Adrenal gland (tissue), 12 donors: Measurements from ENCODE around the gene PI4K2B. TPM values are rescaled to one million over a fixed set of nuclear protein-coding genes. Genes with fewer than 3 reads are reported as not detected.
"Not testable (repeated sequence)": the region's sequence is repeated elsewhere in the genome, so short reads cannot be mapped to it uniquely, and the experiment has no call there.

Source experiments
- DNase-seq, 7 donors: peaks; one replicate each; pipeline ENCODE4 v3.0.0-alpha.2; 2019 to 2020
- H3K27ac ChIP-seq, 5 donors: fragments of 200-600 bp; sonication (generic) in 4 of 5; 1 replicate in 3 of 5; 2 replicates in 2 of 5; pipeline versions ENCODE4 v1.5.1 to v1.8.0; 2016 to 2020; ENCODE audit warnings: mild to moderate bottlenecking in 1 of 5
- H3K27me3 ChIP-seq: fragments of 200-600 bp; 2 replicates; pipeline ENCODE4 v1.8.0; 2021
- H3K36me3 ChIP-seq, 2 donors: fragments of 200-600 bp; replicated peaks in 1 of 2; 1 replicate in 1 of 2; 2 replicates in 1 of 2; pipeline versions ENCODE4 v1.5.1 to v1.8.0; 2018 to 2022
- H3K4me1 ChIP-seq, 2 donors: fragments of 200-600 bp; replicated peaks in 1 of 2; 1 replicate in 1 of 2; 2 replicates in 1 of 2; pipeline versions ENCODE4 v1.5.1 to v1.8.0; 2018 to 2021
- H3K4me3 ChIP-seq, 4 donors: fragments of 200-600 bp; sonication (generic) in 3 of 4; one replicate each; pipeline ENCODE4 v1.5.1; 2016 to 2018
- H3K9me3 ChIP-seq, 3 donors: fragments of 200-600 bp; sonication (generic) in 1 of 3; replicated peaks in 1 of 3; 1 replicate in 2 of 3; 2 replicates in 1 of 3; pipeline versions ENCODE4 v1.5.1 to v1.8.0; 2016 to 2021
- POLR2A ChIP-seq, 2 donors: fragments of 450-650 bp; IDR thresholded peaks; one replicate each; pipeline ENCODE4 v1.6.1; 2017; ENCODE audit warnings: antibody characterized with exemption in 2 of 2, mild to moderate bottlenecking in 2 of 2, moderate library complexity in 1 of 2
- WGBS, 4 donors: extraction: QIAGEN DNeasy Blood & Tissue Kit in 2 of 4; methylation state at CpG; one replicate each; pipeline versions ENCODE4 v1.1.5 to v1.1.7; 2013 to 2017; 5-methylcytosine and 5-hydroxymethylcytosine counted together
- intact Hi-C, 2 donors: fragments of 100-400 bp; cut with DNase I; formaldehyde crosslinking; loops; one replicate each; pipeline versions ENCODE4 v1.14.1 to v1.15.0; 2022 to 2023
- polyA plus RNA-seq, 3 donors: library from polyadenylated mRNA; stranded (reverse); fragments of 200-250 nt in 2 of 3; fragments of 350-450 nt in 1 of 3; fragmentation: Illumina TruSeq in 1 of 3; extraction: RNeasy Lipid Tissue Mini Kit (QIAGEN cat#74804) in 1 of 3; gene quantifications; one replicate each; pipeline ENCODE4 v1.2.3, GENCODE V29; 2013 to 2014
- total RNA-seq, 9 donors: library from RNA; depleted of rRNA in 4 of 9; stranded (reverse); fragments of >200 nt in 4 of 9; fragments of 120-200 nt in 1 of 9; fragmentation: NEBNext Ultra II Directional in 1 of 9; extraction: Animal tissue kit (Norgen Biotek cat#: 25700) in 1 of 9; gene quantifications; one replicate each; pipeline versions ENCODE4 v1.1.0 to v1.2.4, GENCODE V29; 2013 to 2023
- TF ChIP-seq, protein P1 (sequence below), 6 experiments: fragments of 450-650 bp in 4 of 6; fragments of 200-600 bp in 2 of 6; sonication (generic) in 1 of 6; IDR thresholded peaks; 1 replicate in 5 of 6; 2 replicates in 1 of 6; pipeline versions ENCODE4 v1.5.1 to v1.8.0; 2016 to 2021; ENCODE audit warnings: antibody characterized with exemption in 6 of 6, mild to moderate bottlenecking in 2 of 6, moderate library complexity in 1 of 6
- donor health status: healthy with polysubstance abuse.
- donor health status: Bipolar disorder and iron deficiency.
- donor health status: DM: yes; HTN: yes; CAD: no.
- donor health status: DM: no; HTN: no; CAD: no.
- donor health status: DM: no; HTN: no; CAD: no.
- donor health status: DM: yes; HTN: yes; CAD: no.

The PI4K2B gene
- total and polyA plus RNA-seq, 12 donors = 4.6 to 29.3 (median 13.6) TPM

DNA sequence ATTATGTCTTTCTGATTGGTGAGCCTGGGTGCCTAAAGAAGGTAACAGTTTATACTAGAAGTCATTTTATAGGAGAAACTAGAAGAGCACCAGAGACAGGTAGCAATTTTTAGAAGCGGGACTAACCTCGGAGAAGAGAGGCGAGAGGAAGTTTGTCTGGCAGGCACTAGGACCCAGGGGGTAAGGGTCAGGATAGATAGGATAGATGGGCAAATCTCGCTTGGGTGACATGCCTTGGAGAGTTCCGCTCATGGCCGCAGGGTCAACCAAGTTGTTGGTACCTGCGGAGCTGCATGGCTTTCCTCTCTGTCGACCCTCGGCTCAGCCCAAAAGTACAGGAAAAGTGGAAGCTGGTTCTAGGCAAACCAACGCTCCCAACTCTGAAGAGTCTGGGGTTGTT lies 11.3 kb downstream of the PI4K2B start:
- DNase-seq = no peak
- no peak overlapping the region for H3K4me3 ChIP-seq
- H3K9me3 ChIP-seq = no peaks in the 10 kb centered on the region
- 98 to 99% (median 98%) methylated on average over 10 of the region's 10 CpGs for WGBS, 4 donors
- no peaks in the 10 kb centered on the region for H3K4me1 ChIP-seq
- H3K27me3 ChIP-seq = no peaks in the 10 kb centered on the region
- TF ChIP-seq, protein P1, sequence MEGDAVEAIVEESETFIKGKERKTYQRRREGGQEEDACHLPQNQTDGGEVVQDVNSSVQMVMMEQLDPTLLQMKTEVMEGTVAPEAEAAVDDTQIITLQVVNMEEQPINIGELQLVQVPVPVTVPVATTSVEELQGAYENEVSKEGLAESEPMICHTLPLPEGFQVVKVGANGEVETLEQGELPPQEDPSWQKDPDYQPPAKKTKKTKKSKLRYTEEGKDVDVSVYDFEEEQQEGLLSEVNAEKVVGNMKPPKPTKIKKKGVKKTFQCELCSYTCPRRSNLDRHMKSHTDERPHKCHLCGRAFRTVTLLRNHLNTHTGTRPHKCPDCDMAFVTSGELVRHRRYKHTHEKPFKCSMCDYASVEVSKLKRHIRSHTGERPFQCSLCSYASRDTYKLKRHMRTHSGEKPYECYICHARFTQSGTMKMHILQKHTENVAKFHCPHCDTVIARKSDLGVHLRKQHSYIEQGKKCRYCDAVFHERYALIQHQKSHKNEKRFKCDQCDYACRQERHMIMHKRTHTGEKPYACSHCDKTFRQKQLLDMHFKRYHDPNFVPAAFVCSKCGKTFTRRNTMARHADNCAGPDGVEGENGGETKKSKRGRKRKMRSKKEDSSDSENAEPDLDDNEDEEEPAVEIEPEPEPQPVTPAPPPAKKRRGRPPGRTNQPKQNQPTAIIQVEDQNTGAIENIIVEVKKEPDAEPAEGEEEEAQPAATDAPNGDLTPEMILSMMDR (IDR thresholded peaks at IDR 0.05) = no peak
- no peak for TF ChIP-seq POLR2A (IDR thresholded peaks at IDR 0.05)
- intact Hi-C loops = no loop called here
- H3K36me3 ChIP-seq = no peaks in the 10 kb centered on the region
- no peak overlapping the region for H3K27ac ChIP-seq

DNA sequence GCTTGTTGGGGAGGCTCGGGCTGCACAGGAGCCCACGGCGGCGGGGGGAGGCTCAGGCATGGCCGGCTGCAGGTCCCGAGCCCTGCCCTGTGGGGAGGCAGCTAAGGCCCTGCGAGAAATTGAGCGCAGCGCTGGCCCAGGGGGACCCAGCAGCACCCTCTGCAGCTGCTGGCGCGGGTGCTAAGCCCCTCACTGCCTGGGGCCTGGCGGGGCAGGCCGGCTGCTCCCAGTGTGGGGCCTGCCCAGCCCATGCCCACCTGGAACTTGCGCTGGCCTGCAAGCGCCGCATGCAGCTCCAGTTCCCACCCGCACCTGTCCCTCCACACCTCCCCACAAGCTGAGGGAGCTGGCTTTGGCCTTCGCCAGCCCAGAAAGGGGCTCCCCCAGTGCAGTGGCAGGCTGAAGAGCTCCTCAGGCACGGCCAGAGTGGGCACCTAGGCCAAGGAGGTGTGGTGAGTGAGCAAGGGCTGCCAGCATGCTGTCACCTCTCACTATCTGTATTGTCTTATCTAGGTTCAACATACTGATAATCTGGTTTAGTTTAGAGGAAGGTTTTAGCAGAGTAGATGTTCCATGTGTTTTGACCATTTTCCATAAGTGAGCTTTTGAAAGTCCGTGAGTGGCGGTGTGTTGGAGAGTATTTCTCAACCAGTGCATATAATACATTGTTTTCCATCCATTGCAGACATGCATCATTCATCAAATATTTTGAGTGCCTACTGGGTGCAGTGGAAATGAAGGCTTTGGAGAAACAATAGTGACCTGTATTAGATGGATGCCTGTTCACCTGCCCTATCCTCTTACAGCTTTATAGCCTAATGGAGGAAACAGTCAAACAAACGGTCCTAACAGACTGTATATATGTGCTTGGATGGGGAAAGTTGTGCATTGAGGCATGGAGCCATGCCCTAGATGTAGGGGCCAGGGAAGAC lies 13.1 kb downstream of the PI4K2B start:
- 89 to 96% (median 92%) methylated on average over 3 to 22 of the region's 22 CpGs for WGBS, 4 donors
- H3K9me3 ChIP-seq = no peaks in the 10 kb centered on the region
- intact Hi-C loops = no loop called here
- no peaks in the 10 kb centered on the region for H3K36me3 ChIP-seq
- no peak overlapping the region for H3K4me3 ChIP-seq
- DNase-seq = no peak
- no peaks in the 10 kb centered on the region for H3K4me1 ChIP-seq
- no peak overlapping the region for H3K27ac ChIP-seq
- TF ChIP-seq POLR2A (IDR thresholded peaks at IDR 0.05) = no peak
- TF ChIP-seq, protein P1 (IDR thresholded peaks at IDR 0.05) = no peak
- H3K27me3 ChIP-seq = no peaks in the 10 kb centered on the region

DNA sequence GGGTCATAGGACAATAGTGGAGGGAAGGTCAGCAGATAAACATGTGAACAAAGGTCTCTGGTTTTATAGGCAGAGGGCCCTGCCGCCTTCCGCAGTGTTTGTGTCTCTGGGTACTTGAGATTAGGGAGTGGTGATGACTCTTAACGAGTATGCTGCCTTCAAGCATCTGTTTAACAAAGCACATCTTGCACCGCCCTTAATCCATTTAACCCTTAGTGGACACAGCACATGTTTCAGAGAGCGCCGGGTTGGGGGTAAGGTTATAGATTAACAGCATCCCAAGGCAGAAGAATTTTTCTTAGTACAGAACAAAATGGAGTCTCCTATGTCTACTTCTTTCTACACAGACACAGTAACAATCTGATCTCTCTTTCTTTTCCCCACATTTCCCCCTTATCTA lies 15.0 kb downstream of the PI4K2B start:
- H3K36me3 ChIP-seq, H3K27ac ChIP-seq, DNase-seq, H3K4me1 ChIP-seq, H3K9me3 ChIP-seq, intact Hi-C loops, H3K4me3 ChIP-seq, H3K27me3 ChIP-seq: not testable (repeated sequence)
- WGBS, 4 donors = 88 to 93% (median 90%) methylated on average over 6 of the region's 6 CpGs

DNA sequence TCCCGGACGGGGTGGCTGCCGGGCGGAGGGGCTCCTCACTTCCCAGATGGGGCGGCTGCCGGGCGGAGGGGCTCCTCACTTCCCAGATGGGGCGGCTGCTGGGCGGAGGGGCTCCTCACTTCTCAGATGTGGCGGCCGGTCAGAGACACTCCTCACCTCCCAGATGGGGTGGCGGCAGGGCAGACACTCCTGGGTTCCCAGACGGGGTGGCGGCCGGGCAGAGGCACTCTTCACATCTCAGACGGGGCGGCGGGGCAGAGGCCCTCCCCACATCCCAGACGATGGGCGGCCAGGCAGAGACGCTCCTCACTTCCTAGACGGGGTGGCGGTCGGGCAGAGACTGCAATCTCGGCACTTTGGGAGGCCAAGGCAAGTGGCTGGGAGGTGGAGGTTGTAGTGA lies 15.7 kb downstream of the PI4K2B start:
- H3K36me3 ChIP-seq, H3K27me3 ChIP-seq, DNase-seq, H3K4me1 ChIP-seq, H3K4me3 ChIP-seq, H3K9me3 ChIP-seq, intact Hi-C loops, H3K27ac ChIP-seq: not testable (repeated sequence)
- WGBS, 4 donors = 98 to 100% (median 99%) methylated on average over 1 to 25 of the region's 25 CpGs

DNA sequence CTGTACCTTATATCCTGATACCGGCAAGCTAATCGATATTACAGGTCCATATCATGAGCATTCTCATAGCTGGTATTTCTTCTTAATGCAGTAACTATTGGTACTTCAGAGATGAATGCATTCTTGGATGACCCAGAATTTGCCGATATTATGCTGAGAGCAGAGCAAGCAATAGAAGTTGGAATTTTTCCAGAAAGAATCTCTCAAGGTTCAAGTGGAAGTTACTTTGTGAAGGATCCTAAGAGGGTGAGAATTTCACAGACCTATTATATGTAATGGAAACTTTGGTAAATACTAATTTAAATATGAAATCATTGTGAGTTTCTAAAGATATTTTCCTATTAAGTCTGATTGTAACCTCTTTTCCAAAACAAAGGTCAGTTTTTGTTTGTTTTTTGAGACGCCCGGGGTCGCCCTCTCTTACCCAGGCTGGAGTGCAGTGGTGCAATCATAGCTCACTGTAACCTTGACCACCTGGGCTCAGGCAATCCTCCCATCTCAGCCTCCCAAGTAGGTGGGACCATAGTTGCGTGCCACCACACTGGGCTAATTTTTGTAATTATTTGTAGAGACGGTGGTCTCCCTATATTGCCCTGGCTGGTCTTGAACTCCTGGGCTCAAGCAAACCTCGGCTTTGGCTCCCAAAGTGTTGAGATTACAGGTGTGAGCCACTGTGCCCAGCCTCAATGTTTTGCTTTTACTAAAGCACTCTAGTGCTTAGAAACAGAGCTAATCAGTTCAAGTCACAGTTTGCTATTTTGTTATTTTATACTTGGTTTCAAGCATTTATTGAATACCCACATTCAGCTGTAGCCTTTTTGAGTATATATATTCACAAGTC lies 18.6 kb downstream of the PI4K2B start:
- no peak overlapping the region for H3K27ac ChIP-seq
- WGBS, 4 donors = 76 to 85% (median 81%) methylated on average over 9 of the region's 9 CpGs
- H3K4me1 ChIP-seq = peaks cover 0 to 7% of the 10 kb centered on the region in 2 donors
- no peaks in the 10 kb centered on the region for H3K9me3 ChIP-seq
- intact Hi-C loops = no loop called here
- H3K4me3 ChIP-seq = no peak overlapping the region
- peaks cover 0 to 22% of the 10 kb centered on the region in 2 donors for H3K36me3 ChIP-seq
- no peak for TF ChIP-seq POLR2A (IDR thresholded peaks at IDR 0.05)
- TF ChIP-seq, protein P1 (IDR thresholded peaks at IDR 0.05) = no peak
- no peaks in the 10 kb centered on the region for H3K27me3 ChIP-seq
- no peak for DNase-seq
